Hematopoietic multipotent progenitor cell (in vitro differentiated cells): ENCODE results near the gene PACRG. TPM values are rescaled to one million over a fixed set of nuclear protein-coding genes. Genes with fewer than 3 reads are reported as not detected.

Source experiments
- DNase-seq, 3 donors: peaks; one replicate each; pipeline ENCODE4 v3.0.0-alpha.2; 2011 to 2015; ENCODE audit warnings: low read depth in 2 of 3, low spot score in 2 of 3
- total RNA-seq: library from RNA; depleted of rRNA; stranded (reverse); fragments of >200 nt; gene quantifications from one replicate; pipeline ENCODE4 v1.2.3, GENCODE V29; 2012

The PACRG gene
- total RNA-seq, 1 donor = 5.7 TPM

DNA sequence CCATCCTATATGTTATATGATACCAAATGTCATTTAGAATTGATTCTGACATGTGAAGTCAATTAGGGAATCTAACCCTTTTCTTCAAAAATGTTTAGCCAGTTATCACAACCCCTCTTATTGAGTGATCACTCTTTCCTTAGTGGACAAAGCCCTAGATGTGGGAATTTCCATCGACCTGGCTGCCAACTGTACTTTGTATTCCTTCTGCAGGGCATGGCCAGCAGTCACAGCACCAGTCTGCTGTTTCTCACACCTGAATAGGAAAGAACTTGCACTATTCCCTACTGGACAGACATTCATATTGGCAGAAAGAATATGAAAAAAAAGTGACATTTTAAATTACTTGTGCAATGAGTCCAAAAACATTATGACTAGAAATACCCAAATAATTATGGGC lies 271.0 kb downstream of the PACRG start:
- DNase-seq = no peak

DNA sequence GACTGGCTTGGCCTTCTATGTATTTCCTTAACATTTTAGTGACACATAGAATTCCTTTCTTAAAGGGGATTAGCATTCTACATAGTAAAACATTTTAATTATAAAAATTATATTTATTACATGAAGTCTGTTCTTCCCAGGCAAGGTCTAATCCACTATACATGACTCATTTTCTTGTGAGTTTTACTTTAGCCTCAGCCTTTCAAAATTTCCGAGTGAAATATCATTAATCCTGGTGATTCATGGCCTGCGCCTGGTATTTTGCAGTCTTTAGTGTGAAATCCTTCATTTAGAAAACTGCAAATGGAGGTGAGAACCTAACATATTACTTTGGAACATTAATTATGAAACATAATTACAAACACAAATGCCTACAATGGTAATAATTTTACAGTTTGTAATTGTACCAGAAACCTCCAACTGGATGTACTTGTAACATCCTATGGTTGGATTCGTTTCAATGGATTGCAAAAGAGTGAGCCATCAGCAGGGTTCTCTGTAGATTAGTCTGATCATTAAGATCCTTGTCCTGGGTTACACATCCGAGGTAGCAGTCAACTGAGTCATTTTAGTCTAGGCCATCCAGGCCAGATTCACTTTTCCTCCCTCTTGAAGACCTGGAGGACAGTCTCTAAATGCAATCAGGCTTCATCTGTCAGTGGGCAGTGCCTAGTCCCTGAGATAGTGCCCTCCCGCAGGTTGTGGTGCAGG lies 272.0 kb downstream of the PACRG start:
- no peak for DNase-seq

DNA sequence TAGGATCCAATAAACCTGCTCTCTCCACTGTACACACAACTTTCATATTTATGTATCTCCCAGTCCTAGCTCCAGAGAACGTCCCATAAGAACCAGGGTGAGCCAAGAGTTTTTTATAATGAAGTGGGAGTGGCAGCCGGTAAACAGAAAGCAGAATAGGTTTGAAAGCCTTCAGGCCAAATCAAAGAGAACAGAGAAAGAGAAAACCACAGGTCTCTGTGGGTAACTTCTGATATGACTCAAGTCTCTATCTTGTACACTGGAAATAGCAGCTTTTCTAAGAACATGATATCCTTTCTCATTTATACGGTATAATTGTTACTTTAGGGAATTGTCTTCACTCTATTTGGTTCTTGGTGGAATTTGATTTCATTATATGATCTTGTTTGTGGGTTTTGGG lies 273.6 kb downstream of the PACRG start:
- DNase-seq = no peak

DNA sequence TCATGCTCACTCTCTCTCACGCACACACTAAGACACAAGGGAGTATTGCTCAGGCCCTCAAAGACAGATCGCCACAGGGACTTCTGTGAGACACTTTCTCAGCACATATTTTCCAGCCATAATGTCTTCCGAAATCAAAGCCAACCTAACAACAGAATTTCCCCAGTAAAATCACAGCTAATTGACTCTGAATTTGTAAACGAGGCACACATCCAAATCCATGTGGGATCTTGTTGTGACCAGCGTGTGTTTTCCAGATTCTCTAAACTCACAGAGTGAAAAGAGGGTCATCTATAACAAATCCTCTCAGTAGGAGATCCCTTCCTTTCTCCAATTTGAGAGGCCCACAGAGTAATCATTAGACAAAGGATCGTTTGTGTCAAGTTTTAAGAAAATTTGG lies 280.4 kb downstream of the PACRG start:
- no peak for DNase-seq

DNA sequence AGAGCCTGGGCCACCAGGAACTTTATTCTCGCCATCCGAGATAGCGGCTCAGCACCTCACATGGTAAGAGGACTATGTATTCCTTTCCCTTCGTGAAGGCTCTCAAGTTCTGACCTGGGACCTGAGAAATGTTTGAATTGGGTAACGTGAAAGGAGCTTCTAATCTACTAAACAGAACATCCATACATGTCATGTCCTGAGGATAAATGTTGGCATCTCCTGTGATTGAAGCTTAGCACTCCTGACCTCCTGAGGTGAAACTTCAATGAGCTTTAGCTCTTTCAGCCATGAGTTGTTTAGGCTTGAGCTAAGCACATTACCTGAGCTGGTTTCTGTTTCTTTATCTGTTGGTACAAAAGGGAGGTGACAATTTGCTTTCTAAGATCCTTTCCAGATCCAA lies 280.9 kb downstream of the PACRG start:
- no peak for DNase-seq

DNA sequence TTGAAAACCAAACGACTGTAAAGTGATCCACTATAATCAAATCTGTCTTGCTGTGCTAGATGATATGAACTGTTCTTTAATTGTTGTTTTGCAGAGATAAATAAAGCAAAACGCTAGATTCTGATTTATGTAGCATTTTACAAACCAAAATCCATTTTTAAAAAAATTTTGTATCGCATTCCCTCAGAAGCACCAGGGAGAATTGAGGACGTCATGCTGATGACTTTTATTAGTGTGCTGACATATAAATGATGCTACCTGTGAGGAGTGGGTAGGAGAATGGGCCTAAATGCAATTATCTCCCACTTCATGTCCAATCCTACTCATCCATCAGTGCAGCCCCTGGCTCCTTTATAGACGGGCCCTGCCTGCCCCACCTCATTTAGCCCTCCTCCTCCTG lies 282.4 kb downstream of the PACRG start:
- DNase-seq = no peak

DNA sequence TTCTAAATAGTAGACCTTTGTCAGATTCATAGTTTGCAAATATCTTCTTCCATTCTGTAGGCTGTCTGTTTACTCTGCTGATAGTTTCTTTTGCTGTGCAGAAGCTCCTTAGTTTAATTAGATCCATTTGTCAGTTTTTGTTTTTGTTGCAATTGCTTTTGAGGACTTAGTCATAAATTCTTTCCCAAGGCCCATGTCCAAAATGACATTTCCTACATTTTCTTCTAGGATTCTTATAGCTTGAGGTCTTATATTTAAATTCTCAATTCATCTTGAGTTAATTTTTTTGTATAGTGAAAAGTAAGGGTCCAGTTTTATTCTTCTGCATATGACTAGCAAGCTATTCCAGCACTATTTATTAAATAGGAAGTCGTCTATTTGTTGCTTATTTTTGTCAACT lies 287.0 kb downstream of the PACRG start:
- no peak for DNase-seq

DNA sequence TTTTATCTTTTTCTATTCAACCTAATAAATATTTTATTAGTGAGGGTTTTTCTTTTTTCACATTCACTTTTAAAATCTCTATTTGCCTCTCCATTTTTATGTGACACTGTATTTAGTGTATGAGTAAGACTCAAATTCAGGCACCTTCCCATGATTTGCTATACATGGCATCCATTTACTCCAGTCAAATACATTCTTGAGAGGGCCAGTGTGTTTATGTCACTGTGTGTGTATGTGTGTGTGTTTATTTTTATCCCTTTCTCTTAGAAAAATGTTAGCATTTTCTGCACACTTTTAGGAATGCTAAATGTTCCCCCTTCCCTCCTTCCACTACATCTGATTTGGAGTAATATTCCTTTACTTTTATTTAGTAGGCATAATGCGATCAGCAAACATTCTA lies 290.0 kb downstream of the PACRG start:
- DNase-seq = no peak

DNA sequence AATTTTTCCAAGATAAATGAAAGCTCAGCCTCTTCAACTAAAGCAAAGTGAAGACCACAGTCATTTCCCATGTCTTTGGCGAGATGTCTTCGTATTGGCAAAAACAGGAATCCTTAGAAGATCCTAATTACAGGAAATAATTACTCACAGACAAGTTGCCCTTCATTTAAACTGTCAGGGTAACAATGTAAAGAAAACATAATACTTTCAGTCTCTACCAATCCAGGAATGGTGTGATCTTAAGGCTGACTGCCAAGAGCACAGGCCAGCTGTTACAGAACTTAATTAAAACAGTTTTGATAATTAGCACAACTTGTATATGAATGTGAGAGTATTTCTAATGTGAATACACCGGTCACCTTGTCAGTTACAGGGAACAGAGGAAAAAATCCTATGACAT lies 292.2 kb downstream of the PACRG start:
- no peak for DNase-seq

DNA sequence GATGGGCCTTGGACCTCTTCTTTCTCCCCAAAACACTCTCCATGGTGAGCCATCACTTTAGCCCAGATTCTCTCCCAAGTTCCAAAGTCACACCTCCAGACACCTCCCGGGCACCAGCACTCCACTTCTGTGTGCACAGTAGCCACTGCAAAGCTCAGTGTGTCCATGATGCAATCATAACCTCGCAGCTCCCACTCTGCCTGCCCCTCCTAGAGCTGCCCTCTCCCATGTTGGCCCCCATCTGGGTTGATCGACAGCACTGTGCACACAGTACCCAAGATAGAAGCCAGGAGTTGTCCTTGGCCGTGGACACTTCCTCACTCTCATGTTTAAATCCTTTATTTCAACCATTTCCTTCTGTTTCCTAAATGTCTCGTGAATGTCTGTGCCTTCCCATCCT lies 293.3 kb downstream of the PACRG start:
- no peak for DNase-seq

DNA sequence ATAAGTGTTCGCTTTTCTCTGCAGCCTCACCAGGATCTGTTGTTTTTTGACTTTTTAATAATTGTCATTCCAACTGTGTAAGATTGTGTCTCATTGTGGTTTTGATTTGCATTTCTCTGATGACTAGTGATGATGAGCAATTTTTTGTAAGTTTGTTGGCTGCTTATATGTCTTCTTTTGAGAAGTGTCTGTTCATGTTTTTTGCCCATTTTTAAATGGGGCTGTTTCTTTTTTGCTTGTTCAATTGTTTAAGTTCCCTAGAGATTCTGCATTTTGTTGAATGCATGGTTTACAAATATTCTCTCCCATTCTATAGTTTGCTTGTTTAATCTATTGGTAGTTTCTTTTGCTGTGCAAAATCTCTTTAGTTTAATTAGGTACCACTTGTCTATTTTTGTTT lies 295.9 kb downstream of the PACRG start:
- no peak for DNase-seq

DNA sequence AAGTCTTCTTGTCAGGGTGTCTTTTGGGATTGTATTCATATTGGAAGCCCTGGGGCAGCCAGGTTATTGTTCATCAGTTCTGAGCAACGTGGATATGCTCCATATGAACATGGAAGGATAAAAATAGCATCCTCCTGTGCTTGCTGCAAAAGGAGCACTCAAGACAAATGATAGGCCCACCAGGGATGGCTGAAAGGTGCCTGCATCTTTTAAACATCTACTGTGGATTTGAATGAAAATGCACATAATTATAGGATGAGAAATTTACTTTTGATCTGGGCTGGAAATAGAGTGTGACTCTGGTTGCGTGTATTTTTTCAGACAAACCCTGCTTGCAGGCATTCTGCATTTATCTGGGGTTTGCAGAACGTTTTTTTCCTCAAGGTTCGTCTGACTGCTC lies 299.1 kb downstream of the PACRG start:
- DNase-seq = no peak

DNA sequence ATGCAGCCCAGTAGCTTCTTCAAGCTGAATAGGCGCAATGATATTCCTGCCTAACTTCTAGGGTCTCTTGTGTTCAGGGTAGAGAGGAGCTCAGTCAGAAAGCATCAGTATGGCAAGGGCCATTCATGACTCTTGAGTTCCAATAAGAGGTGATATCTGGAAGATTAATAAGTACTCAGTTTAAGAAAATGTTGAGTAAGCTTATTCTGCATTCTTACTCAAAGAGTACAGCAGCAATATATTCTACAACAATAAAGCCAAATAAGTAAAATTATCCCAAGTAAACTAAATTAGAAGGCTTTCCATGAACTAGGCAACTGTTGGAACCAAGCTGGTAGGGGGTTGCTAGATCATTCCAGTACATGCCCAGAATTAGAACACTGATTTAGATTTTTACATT lies 303.2 kb downstream of the PACRG start:
- DNase-seq = no peak

DNA sequence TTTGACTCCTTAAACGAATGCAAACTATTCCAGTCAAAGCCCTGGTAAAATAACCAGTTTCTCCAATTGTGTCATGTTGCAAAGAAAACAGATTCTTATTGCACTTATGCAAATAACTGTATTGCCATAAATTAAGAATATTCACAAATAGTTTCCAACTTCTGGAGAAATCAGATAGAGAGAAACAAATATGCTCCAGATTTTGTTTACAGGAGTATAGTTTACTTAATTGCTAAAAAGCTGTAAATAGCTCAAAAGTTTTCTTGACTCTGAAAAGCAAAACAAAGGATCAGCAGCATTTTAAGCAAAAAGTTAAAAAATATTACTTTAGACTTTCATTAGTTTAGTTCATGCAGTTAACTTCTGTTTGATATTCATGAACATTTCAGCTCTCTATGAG lies 304.2 kb downstream of the PACRG start:
- DNase-seq = no peak

DNA sequence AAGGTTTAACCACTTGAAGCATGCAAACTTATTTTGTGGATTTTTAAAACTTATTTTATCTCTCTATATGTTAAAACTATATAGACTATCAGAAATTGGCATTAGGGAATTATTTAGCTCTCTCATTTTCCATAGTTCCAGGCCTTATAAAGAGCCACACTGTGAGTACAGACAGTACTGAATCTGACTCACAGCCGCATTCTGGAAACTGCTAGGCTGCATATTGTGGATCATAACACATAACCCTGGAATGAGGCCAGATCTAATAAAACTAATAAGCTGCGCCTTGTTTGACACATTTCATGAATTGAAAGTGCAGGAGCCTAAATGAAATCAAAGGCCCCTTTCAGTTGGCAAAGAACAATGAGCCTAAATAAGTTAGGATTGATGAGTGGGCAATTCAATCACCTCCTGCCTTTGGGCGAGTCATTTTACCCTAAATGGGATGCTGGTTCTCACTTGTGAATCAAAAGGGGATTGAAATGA lies 308.4 kb downstream of the PACRG start:
- DNase-seq = no peak

DNA sequence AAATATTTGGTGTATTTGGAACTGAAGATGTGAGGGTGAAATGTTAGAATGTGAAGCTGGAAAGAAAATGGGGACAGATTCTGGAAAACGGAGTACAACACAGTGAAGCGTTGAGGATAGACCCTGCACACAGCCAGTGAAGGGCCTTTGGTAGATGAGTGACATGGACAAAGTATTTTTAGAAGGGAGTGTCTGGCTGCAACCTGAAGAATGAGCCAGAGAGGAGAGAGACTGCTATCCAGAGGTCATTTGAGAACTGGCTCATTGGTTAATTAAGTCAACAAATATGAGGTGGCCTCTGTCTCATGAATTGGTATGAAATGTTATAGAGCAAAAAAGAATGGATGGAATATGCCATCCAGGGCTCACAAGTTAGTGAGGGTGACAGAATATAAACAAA lies 310.5 kb downstream of the PACRG start:
- DNase-seq = no peak

DNA sequence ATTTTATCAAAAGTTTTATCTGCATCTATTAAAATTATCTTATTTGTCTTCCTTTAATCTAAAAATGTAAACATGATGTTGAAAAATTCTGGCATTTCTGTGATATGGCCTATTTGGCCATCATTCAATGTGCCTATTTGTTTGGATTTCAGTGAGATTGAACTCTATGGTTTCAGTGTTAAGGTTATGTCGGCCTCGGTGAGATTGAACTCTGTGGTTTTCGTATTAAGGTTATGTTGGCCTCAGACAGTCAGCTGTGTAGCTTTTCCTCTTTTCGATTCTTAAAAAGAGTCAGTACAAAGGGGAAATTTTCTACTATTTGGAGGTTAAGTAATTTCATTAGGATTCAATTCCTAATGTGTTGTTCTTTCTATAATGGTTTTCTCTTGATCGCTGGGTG lies 320.6 kb downstream of the PACRG start:
- no peak for DNase-seq

DNA sequence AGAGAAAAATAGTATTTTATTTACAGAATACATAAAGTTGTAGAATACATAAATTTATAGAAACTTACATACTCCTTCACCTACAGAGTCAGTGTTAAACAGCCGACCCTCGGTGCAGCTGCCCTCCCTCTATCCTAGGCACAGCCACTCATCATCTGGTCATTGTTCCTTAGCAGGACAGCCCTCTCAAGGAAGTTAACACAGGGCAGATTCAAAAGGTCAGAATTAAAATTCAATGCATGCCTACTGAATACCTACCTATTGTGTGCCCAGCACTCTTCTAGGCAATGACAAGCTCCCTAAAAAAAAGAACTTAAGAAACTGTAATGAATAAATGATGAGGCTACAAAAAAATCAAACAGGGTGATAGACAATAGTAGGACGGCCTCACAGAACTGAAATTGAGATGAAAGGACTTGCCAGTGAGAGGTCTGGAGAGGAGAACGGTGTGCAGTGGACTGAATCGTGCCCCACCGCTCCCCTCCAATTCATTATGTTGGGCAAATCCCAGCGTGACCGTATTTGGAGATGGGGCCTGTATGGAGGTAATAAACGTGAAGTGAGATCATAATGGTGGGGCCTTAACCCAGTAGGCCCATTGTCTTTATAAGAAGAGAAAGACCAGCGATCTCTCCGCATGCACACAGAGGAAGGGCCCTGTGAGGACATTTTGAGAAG lies 326.0 kb downstream of the PACRG start:
- no peak for DNase-seq

DNA sequence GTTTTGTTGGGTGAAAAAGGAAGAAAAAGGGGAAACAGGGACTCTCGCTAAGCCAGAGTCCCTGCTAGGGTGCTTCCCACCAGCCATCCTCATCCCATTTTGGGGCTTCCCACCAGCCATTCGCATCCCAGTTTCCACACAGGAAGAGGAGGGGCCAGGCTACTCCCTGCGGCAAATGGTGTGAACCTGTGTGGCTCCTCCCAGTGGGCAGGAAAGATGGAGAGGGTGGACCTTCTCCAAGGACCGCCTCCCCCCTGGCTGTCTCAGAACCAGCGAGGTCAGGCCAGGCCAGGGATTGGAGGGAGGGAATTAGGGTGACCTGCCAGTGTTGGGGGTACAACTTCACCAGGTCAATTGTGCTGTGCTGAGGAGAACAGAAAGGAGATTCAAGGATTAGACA lies 326.9 kb downstream of the PACRG start:
- DNase-seq = no peak

DNA sequence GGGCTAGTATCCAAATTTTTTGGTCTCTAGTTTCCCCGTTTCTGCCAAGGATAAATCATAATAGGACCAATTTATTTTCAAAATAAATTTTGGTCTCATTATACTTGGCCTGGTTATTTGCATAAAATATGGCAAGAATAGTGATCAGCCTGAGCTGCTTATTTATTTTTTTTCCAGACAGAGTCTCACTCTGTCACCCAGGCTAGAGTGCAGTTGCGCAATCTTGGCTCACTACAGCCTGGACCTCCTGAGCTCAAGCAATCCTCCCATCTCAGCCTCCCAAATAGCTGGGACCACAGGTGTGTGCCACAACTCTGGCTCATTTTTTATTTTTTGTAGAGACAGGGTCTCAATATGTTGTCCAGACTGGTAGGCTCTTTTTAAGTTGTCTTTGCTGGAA lies 329.5 kb downstream of the PACRG start:
- no peak for DNase-seq

DNA sequence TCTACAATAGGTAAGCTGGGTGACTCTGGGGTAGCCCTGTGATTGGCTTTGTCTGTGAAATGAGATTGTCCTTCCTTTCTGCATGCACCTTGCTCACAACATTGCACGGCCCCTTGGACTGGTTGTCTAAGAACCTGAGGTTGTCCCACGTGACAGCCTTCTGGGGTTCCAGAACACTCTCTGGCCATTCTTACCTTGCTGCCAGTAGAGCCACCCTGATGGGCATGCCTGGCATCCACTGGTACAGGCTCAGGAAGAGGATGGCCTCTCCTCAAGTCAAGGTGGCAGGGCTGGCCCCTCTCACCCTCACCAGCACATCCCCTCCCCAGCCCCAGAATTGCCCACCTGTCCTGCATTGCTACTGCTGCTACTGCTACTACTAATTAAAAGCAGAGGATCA lies 335.0 kb downstream of the PACRG start:
- DNase-seq = no peak

DNA sequence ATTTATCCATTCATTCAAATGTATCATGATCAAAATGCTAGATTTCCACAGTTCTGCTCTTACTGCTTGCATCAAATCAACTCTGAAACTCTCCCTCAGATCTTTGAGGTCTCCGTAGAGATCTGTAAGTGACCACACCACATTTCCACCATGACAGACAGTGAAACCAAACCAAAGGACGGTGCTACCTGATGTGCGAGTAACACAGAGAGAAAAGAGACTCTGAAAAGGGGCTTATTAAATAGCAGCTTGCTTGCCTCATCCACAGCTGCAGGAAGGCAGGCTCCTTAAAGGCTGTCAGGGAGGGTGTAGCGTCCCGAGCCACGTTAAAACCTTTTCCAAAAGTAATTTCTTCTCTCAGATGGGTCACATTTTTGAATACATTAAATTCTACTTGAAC lies 335.8 kb downstream of the PACRG start:
- DNase-seq = no peak

DNA sequence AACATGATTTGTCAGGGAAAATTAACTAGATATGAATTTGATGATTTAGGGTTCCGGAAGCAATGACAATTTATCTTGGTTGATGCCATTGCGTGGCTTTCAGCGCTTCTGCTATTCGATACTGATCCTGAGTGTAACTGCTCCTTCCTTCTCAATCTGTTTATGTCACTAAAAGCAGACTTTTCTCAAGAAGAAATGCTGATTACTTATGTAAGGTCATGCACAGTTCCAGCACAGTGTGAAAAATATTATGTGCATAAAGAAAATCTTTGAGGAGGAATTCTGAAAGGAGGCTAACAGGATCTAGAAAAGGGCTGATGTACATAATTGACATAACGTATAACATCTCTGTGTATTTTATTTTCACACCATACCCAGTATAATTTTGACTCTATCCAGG lies 336.6 kb downstream of the PACRG start:
- DNase-seq = no peak
